GM12873 (cell line): Measurements from ENCODE around the gene DNAI7.

Experiments
- CTCF ChIP-seq: IDR thresholded peaks from 2 replicates; pipeline ENCODE4 v1.5.1; 2012; ENCODE audit warnings: low read depth, mild to moderate bottlenecking, moderate library complexity, low read length, control low read depth; ENCODE audit not compliant: insufficient read depth; ENCODE audit errors: missing control alignments

The DNAI7 gene

GRCh38 chr12:25083211-25083610, 111.7 kb downstream of the DNAI7 start:
- TF ChIP-seq CTCF = no peak

GRCh38 chr12:25082628-25083027, 112.3 kb downstream of the DNAI7 start:
- TF ChIP-seq CTCF = no peak

DNA sequence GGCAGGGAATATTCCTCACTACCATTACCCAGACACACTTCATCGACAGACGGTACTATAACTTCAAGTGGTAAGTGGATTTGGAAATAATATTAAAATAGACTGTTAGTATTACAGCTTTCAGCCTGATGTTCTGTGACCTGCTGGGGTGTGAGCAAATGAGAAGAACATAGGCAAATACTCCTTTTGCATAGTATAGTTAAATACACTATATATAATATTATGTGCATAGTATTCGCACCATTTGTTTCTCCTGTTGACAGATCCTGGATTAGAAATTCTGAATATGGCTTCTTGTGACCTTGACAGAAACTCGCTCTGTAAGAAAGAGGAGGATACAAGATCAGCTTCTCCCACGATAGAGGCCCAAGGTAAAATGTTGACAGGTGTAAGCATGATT, 115.6 kb downstream of the DNAI7 start:
- no peak for TF ChIP-seq CTCF

- TF ChIP-seq CTCF = no peak
These were observed 120.0 kb downstream of the DNAI7 start for GRCh38 chr12:25074954-25075353.

GRCh38 chr12:25074113-25074512, 120.8 kb downstream of the DNAI7 start:
- TF ChIP-seq CTCF = no peak

GRCh38 chr12:25072906-25073650, 121.9 kb downstream of the DNAI7 start:
- no peak for TF ChIP-seq CTCF

DNA sequence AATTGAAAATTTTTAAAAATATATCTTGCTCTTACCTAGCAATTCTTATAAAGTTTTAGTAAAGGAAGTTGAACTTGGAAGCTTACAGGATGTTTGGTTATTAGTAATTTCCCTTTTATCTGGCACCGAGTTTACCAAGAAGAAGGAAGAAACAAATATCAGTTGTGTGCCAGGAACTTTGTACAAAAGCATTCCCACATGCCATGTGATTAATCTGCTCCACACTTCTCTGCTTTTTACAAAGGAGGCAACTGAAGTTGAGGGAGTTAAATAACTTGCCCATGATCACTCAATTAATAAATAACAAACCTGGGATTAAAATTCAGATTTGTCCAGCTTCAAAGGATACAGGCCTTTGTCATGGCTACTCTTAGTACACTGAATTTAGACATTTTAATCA, 123.6 kb downstream of the DNAI7 start:
- no peak for TF ChIP-seq CTCF
